IMR-90 (cell line): ENCODE results near the gene GPR149. TPM values are rescaled to one million over a fixed set of nuclear protein-coding genes. Genes with fewer than 3 reads are reported as not detected.

Experiments used
- ATAC-seq: fragments of 200-7000 bp; cut with Tn5 transposase; 2 replicates; pipeline ENCODE4 v1.9.1; 2020; ENCODE audit warnings: low read depth, mild to moderate bottlenecking, moderate library complexity
- BruUV-seq: library from RNA; stranded (reverse); fragments of 400-500 nt; replicated peaks from 2 replicates; lab custom pipeline; 2021; lab: Mats Ljungman, UMichigan
- CTCF ChIA-PET: fragments of 300-600 bp; formaldehyde crosslinking; extraction: SDS; loops from one replicate; lab custom pipeline; 2021; ENCODE audit warnings: antibody characterized with exemption; lab: Yijun Ruan, JAX
- POLR2A ChIA-PET: fragments of 300-600 bp; sonication (Branson Sonifier 250); formaldehyde crosslinking; loops from one replicate; lab custom pipeline; 2022; ENCODE audit warnings: antibody characterized with exemption; ENCODE audit not compliant: unreplicated experiment; lab: Charles Lee
- DNase-seq: peaks from one replicate; pipeline ENCODE4 v3.0.0; 2013
- H2AFZ ChIP-seq: replicated peaks from 2 replicates; pipeline ENCODE3; 2013; ENCODE audit warnings: low read length, mild to moderate bottlenecking; ENCODE audit not compliant: poor library complexity
- H2AK5ac ChIP-seq: 2 replicates; pipeline ENCODE4 v1.6.1; 2013; ENCODE audit warnings: low read depth, low read length, inconsistent platforms
- H2AK9ac ChIP-seq: replicated peaks from 2 replicates; pipeline ENCODE3; 2013; ENCODE audit warnings: mild to moderate bottlenecking, low read depth, low read length, moderate library complexity; ENCODE audit not compliant: poor library complexity
- H2BK120ac ChIP-seq: 2 replicates; pipeline ENCODE4 v1.6.1; 2013; ENCODE audit warnings: low read depth, low read length, inconsistent platforms
- H2BK15ac ChIP-seq: 3 replicates; pipeline ENCODE4 v1.6.1; 2013; ENCODE audit warnings: low read depth, low read length, inconsistent platforms
- H2BK20ac ChIP-seq: 2 replicates; pipeline ENCODE4 v1.6.1; 2013; ENCODE audit warnings: low read depth, mild to moderate bottlenecking, inconsistent platforms, low read length, moderate library complexity
- H2BK5ac ChIP-seq: 2 replicates; pipeline ENCODE4 v1.6.1; 2013; ENCODE audit warnings: mild to moderate bottlenecking, low read depth, low read length, inconsistent platforms; ENCODE audit not compliant: poor library complexity, severe bottlenecking
- H3K14ac ChIP-seq: replicated peaks from 2 replicates; pipeline ENCODE4 v1.6.1; 2013; ENCODE audit warnings: low read depth, low read length, inconsistent platforms
- H3K18ac ChIP-seq: 2 replicates; pipeline ENCODE4 v1.6.1; 2013; ENCODE audit warnings: low read depth, low read length, control low read depth
- H3K23ac ChIP-seq: 2 replicates; pipeline ENCODE4 v1.6.1; 2013; ENCODE audit warnings: low read depth, low read length, inconsistent platforms
- H3K27ac ChIP-seq: 2 replicates; pipeline ENCODE4 v1.5.1; 2013; ENCODE audit warnings: mild to moderate bottlenecking, control low read depth, low read length; ENCODE audit not compliant: insufficient read depth
- H3K27me3 ChIP-seq: 2 replicates; pipeline ENCODE4 v1.6.1; 2013; ENCODE audit warnings: low read length; ENCODE audit not compliant: control insufficient read depth, insufficient read depth
- H3K36me3 ChIP-seq: 2 replicates; pipeline ENCODE4 v1.6.1; 2013; ENCODE audit warnings: low read length, mixed read lengths; ENCODE audit not compliant: control insufficient read depth, insufficient read depth
- H3K4ac ChIP-seq: 2 replicates; pipeline ENCODE4 v1.6.1; 2013; ENCODE audit warnings: low read depth, low read length, inconsistent platforms
- H3K4me1 ChIP-seq: 2 replicates; pipeline ENCODE4 v1.6.1; 2013; ENCODE audit warnings: low read length, mixed read lengths; ENCODE audit not compliant: control insufficient read depth, insufficient read depth
- H3K4me2 ChIP-seq: 2 replicates; pipeline ENCODE4 v1.6.1; 2013; ENCODE audit warnings: low read depth, mild to moderate bottlenecking, control low read depth, low read length, moderate library complexity
- H3K4me3 ChIP-seq: 2 replicates; pipeline ENCODE4 v1.5.1; 2013; ENCODE audit warnings: low read depth, mild to moderate bottlenecking, control low read depth, low read length, moderate library complexity; ENCODE audit not compliant: insufficient read depth
- H3K56ac ChIP-seq: 2 replicates; pipeline ENCODE4 v1.6.1; 2013; ENCODE audit warnings: low read length, inconsistent platforms; ENCODE audit not compliant: insufficient read depth; ENCODE audit errors: extremely low read depth
- H3K79me1 ChIP-seq, 2 experiments: 2 replicates each; pipeline ENCODE4 v1.6.1; 2013; ENCODE audit warnings: low read length in 2 of 2, inconsistent platforms in 1 of 2, low read depth in 1 of 2
- H3K9ac ChIP-seq: 2 replicates; pipeline ENCODE4 v1.6.1; 2013; ENCODE audit warnings: low read depth, low read length, control low read depth
- H3K9me1 ChIP-seq: 2 replicates; pipeline ENCODE4 v1.6.1; 2013; ENCODE audit warnings: low read length, inconsistent platforms; ENCODE audit not compliant: insufficient read depth
- H3K9me3 ChIP-seq: 2 replicates; pipeline ENCODE4 v1.6.1; 2013; ENCODE audit warnings: low read length; ENCODE audit not compliant: control insufficient read depth, insufficient read depth
- H4K20me1 ChIP-seq: 2 replicates; pipeline ENCODE4 v1.6.1; 2013; ENCODE audit warnings: low read length, inconsistent platforms; ENCODE audit not compliant: insufficient read depth
- H4K5ac ChIP-seq: 2 replicates; pipeline ENCODE4 v1.6.1; 2013; ENCODE audit warnings: mild to moderate bottlenecking, low read depth, low read length, control low read depth
- H4K8ac ChIP-seq, 2 experiments: 2 replicates each; pipeline ENCODE4 v1.6.1; 2013; ENCODE audit warnings: low read depth in 2 of 2, low read length in 2 of 2, control low read depth in 1 of 2, inconsistent platforms in 1 of 2
- H4K91ac ChIP-seq: 2 replicates; pipeline ENCODE4 v1.6.1; 2013; ENCODE audit warnings: low read depth, low read length, inconsistent platforms; ENCODE audit not compliant: insufficient read depth
- BHLHE40 ChIP-seq: fragments of 150-350 bp; IDR thresholded peaks from 2 replicates; pipeline ENCODE4 v1.6.1; 2016; ENCODE audit warnings: mild to moderate bottlenecking, low read depth, low read length
- MAZ ChIP-seq: IDR thresholded peaks from 2 replicates; pipeline ENCODE4 v1.6.1; 2012; ENCODE audit warnings: low read depth, mild to moderate bottlenecking, low read length, improper control_type of control experiment, moderate library complexity, borderline replicate concordance
- MXI1 ChIP-seq: IDR thresholded peaks from 2 replicates; pipeline ENCODE4 v1.6.1; 2012; ENCODE audit warnings: low read depth, mild to moderate bottlenecking, low read length, moderate library complexity, borderline replicate concordance
- NFE2L2 ChIP-seq: fragments of 150-350 bp; IDR thresholded peaks from 2 replicates; pipeline ENCODE4 v1.6.1; 2016; ENCODE audit warnings: low read depth, mild to moderate bottlenecking, low read length
- POLR2A ChIP-seq: IDR thresholded peaks from 2 replicates; pipeline ENCODE4 v1.6.1; 2012; ENCODE audit warnings: mild to moderate bottlenecking, low read depth, low read length
- RAD21 ChIP-seq: IDR thresholded peaks from 2 replicates; pipeline ENCODE4 v1.6.1; 2012; ENCODE audit warnings: low read length, improper control_type of control experiment
- RFX5 ChIP-seq: IDR thresholded peaks from 2 replicates; pipeline ENCODE4 v1.8.0; 2012; ENCODE audit warnings: low read depth, mild to moderate bottlenecking, low read length, moderate library complexity
- dilution Hi-C: fragments of 300-500 bp; cut with HindIII; formaldehyde crosslinking; loops from one replicate; pipeline ENCODE4 v1.14.3; 2018; ENCODE audit warnings: low sequenced_read_pairs; ENCODE audit not compliant: unreplicated experiment
- in situ Hi-C: fragments of 300-500 bp; cut with MboI; formaldehyde crosslinking; loops from 3 replicates; pipeline ENCODE4 v1.14.3; 2019; ENCODE audit warnings: low sequenced_read_pairs, inconsistent platforms, mixed read lengths
- intact Hi-C: fragments of 100-400 bp; cut with micrococcal nuclease; formaldehyde crosslinking; loops from 2 replicates; pipeline ENCODE4 v1.10.0; 2022
- polyA plus RNA-seq, 3 experiments: library from polyadenylated mRNA; depleted of rRNA; stranded (reverse); fragments of >200 nt; gene quantifications; 2 replicates each; pipeline ENCODE4 v1.2.3, GENCODE V29; 2012; ENCODE audit warnings: low replicate concordance in 1 of 3
- total RNA-seq: library from RNA; depleted of rRNA; stranded (reverse); fragments of >200 nt; gene quantifications from 2 replicates; pipeline ENCODE4 v1.2.3, GENCODE V29; 2012
- TF ChIP-seq, protein P1 (sequence below): fragments of 150-350 bp; IDR thresholded peaks from 2 replicates; pipeline ENCODE4 v1.6.1; 2016; ENCODE audit warnings: low read depth, mild to moderate bottlenecking, low read length, moderate library complexity, borderline replicate concordance

The GPR149 gene
- total and polyA plus RNA-seq, 2 of the 4 experiments (the other 2 are of a cell fraction) = not detected

GRCh38 chr3:154430014-154430413 is at the start of gene GPR149 (continued):
- TF ChIP-seq MXI1 = no peak
- TF ChIP-seq NFE2L2 = no peak
- TF ChIP-seq RAD21 = no peak
- no peak for TF ChIP-seq MAZ

- no peak overlapping the region for H2BK120ac ChIP-seq
- H2BK20ac ChIP-seq = no peak overlapping the region
- H4K20me1 ChIP-seq = no peaks in the 10 kb centered on the region
- dilution Hi-C loops (no loop called here), in situ Hi-C loops (no loop called here), intact Hi-C loops (no loop called here)
- H3K4me2 ChIP-seq = no peak overlapping the region
- H2AK5ac ChIP-seq = no peak overlapping the region
- CTCF ChIA-PET = no interaction called here
- H3K36me3 ChIP-seq = no peaks in the 10 kb centered on the region
- H3K4ac ChIP-seq = no peak overlapping the region
- H3K27ac ChIP-seq = no peak overlapping the region
- no peak overlapping the region for H3K4me3 ChIP-seq
- no peak overlapping the region for H2AK9ac ChIP-seq
- no TSS peak for BruUV-seq
- TF ChIP-seq BHLHE40 (no peak), POLR2A (no peak), MAZ (no peak), RFX5 (no peak)
- TF ChIP-seq, protein P1, sequence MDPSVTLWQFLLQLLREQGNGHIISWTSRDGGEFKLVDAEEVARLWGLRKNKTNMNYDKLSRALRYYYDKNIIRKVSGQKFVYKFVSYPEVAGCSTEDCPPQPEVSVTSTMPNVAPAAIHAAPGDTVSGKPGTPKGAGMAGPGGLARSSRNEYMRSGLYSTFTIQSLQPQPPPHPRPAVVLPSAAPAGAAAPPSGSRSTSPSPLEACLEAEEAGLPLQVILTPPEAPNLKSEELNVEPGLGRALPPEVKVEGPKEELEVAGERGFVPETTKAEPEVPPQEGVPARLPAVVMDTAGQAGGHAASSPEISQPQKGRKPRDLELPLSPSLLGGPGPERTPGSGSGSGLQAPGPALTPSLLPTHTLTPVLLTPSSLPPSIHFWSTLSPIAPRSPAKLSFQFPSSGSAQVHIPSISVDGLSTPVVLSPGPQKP = no peak
- no peak overlapping the region for H3K18ac ChIP-seq
- no peaks in the 10 kb centered on the region for H3K9me1 ChIP-seq
- H3K9ac ChIP-seq = no peak overlapping the region
- no peak overlapping the region for H2BK5ac ChIP-seq
- peaks cover 4% of the 10 kb centered on the region; the same call in 1 of the 2 replicates for H3K9me3 ChIP-seq
- no peak overlapping the region for H3K23ac ChIP-seq
- DNase-seq (no peak), ATAC-seq (no peak)
- no peak overlapping the region for H4K8ac ChIP-seq
- no peak overlapping the region for H3K56ac ChIP-seq
- no peaks in the 10 kb centered on the region for H3K79me1 ChIP-seq
- no peaks in the 10 kb centered on the region for H3K27me3 ChIP-seq
- no peak overlapping the region for H4K91ac ChIP-seq
- H2BK15ac ChIP-seq = no peak overlapping the region
- H3K4me1 ChIP-seq = no peaks in the 10 kb centered on the region
- no peak overlapping the region for H2AFZ ChIP-seq
- no peak overlapping the region for H3K14ac ChIP-seq
- POLR2A ChIA-PET = no interaction called here
- H4K5ac ChIP-seq = no peak overlapping the region
Observed at GRCh38 chr3:154473769-154474168, 43.8 kb upstream of the GPR149 start.
